HepG2 (cell line): Measurements from ENCODE around the gene CCT7. TPM values are rescaled to one million over a fixed set of nuclear protein-coding genes. Genes with fewer than 3 reads are reported as not detected.

Experiments used
- ATAC-seq: fragments of 200-7000 bp; cut with Tn5 transposase; 3 replicates; pipeline ENCODE4 v1.9.1; 2020; ENCODE audit warnings: mild to moderate bottlenecking, moderate library complexity
- BruUV-seq: library from RNA; stranded (reverse); fragments of 400-500 nt; replicated peaks from 2 replicates; lab custom pipeline; 2021; lab: Mats Ljungman, UMichigan
- CTCF ChIA-PET: fragments of 300-600 bp; formaldehyde crosslinking; extraction: SDS; loops from one replicate; lab custom pipeline; 2021; ENCODE audit warnings: low total read pairs, inconsistent platforms, low intra/inter-chr PET ratio; lab: Yijun Ruan, JAX
- POLR2A ChIA-PET: fragments of 350-600 bp; sonication (Branson Sonifier 250); formaldehyde crosslinking; loops from one replicate; lab custom pipeline; 2020; ENCODE audit warnings: antibody characterized with exemption, inconsistent platforms; lab: Yijun Ruan, JAX
- DNase-seq: peaks from one replicate; pipeline ENCODE4 v3.0.0-alpha.2; 2015; ENCODE audit warnings: low spot score
- FAIRE-seq: peaks from 3 replicates; lab custom pipeline; 2011; peaks lifted over from hg19 to GRCh38; lab: Jason Lieb, UNC
- H2AFZ ChIP-seq: one replicate; pipeline ENCODE4 v1.6.1; 2011; ENCODE audit warnings: low read length, inconsistent platforms
- H3K27ac ChIP-seq: fragments of 300-600 bp; 3 replicates; pipeline ENCODE4 v1.8.0; 2011; ENCODE audit warnings: mixed run types, mild to moderate bottlenecking, mixed read lengths, low read length, inconsistent platforms; ENCODE audit not compliant: insufficient read depth; ENCODE audit errors: extremely low read length
- H3K27me3 ChIP-seq, 2 experiments: fragments of 200-600 bp in 1 of 2; 2 replicates in 1 of 2; 3 replicates in 1 of 2; pipeline versions ENCODE4 v1.6.0 to v1.8.0; 2011; ENCODE audit warnings: low read length in 2 of 2, mild to moderate bottlenecking in 2 of 2, moderate library complexity in 2 of 2, inconsistent platforms in 1 of 2; ENCODE audit not compliant: insufficient read depth in 2 of 2, control insufficient read depth in 1 of 2
- H3K36me3 ChIP-seq, 2 experiments: fragments of 200-600 bp in 1 of 2; replicated peaks in 1 of 2; 2 replicates in 1 of 2; 3 replicates in 1 of 2; pipeline versions ENCODE4 v1.5.1 to v1.8.0; 2011; ENCODE audit warnings: low read length in 2 of 2, inconsistent platforms in 1 of 2; ENCODE audit not compliant: insufficient read depth in 2 of 2, control insufficient read depth in 1 of 2
- H3K4me1 ChIP-seq: 2 replicates; pipeline ENCODE4 v1.5.1; 2012; ENCODE audit warnings: low read length, inconsistent platforms; ENCODE audit not compliant: insufficient read depth
- H3K4me2 ChIP-seq: 2 replicates; pipeline ENCODE4 v1.6.0; 2011; ENCODE audit warnings: low read depth, low read length, inconsistent platforms
- H3K4me3 ChIP-seq, 3 experiments: fragments of 200-600 bp in 1 of 3; sonication (generic), shearing (Covaris generic) in 1 of 3; replicated peaks in 1 of 3; 2 replicates each; pipeline ENCODE4 v1.5.1; 2011 to 2016; ENCODE audit warnings: low read length in 3 of 3, inconsistent platforms in 2 of 3, low read depth in 2 of 3, mild to moderate bottlenecking in 2 of 3, control low read depth in 1 of 3, mixed read lengths in 1 of 3; ENCODE audit not compliant: insufficient read depth in 1 of 3
- H3K79me2 ChIP-seq: one replicate; pipeline ENCODE4 v1.6.1; 2011; ENCODE audit warnings: low read length, inconsistent platforms; ENCODE audit not compliant: insufficient read depth
- H3K9ac ChIP-seq: 2 replicates; pipeline ENCODE4 v1.6.0; 2011; ENCODE audit warnings: mild to moderate bottlenecking, low read depth, low read length, inconsistent platforms; ENCODE audit not compliant: insufficient read depth
- H3K9me3 ChIP-seq: 2 replicates; pipeline ENCODE4 v1.5.1; 2012; ENCODE audit warnings: mild to moderate bottlenecking, low read length
- H4K20me1 ChIP-seq: 2 replicates; pipeline ENCODE4 v1.6.0; 2011; ENCODE audit warnings: inconsistent platforms, mild to moderate bottlenecking, low read length, moderate library complexity; ENCODE audit not compliant: insufficient read depth
- ETV6 ChIP-seq: sonication (generic); formaldehyde crosslinking; conservative IDR thresholded peaks from 2 replicates; pipeline ENCODE4 v1.4.0; 2020; ENCODE audit warnings: missing genetic modification reagents
- MAFK ChIP-seq, 2 experiments: IDR thresholded peaks in 1 of 2; conservative IDR thresholded peaks in 1 of 2; 2 replicates each; pipeline ENCODE4 v1.6.1; 2011; ENCODE audit warnings: improper control_type of control experiment in 2 of 2, low read length in 2 of 2
- NFE2L1 ChIP-seq: sonication (generic); formaldehyde crosslinking; IDR thresholded peaks from 2 replicates; pipeline ENCODE4 v1.4.0; 2020; ENCODE audit warnings: missing genetic modification reagents, mild to moderate bottlenecking, borderline replicate concordance
- NRL ChIP-seq: sonication (generic); formaldehyde crosslinking; IDR thresholded peaks from 2 replicates; pipeline ENCODE4 v1.5.0; 2020; ENCODE audit warnings: missing genetic modification reagents, mild to moderate bottlenecking, moderate library complexity, borderline replicate concordance
- PHF20 ChIP-seq: sonication (generic); formaldehyde crosslinking; IDR thresholded peaks from 2 replicates; pipeline ENCODE4 v1.5.0; 2020; ENCODE audit warnings: mild to moderate bottlenecking, missing genetic modification reagents
- PRMT3 ChIP-seq: sonication (generic); formaldehyde crosslinking; IDR thresholded peaks from 2 replicates; pipeline ENCODE4 v1.8.1; 2022; ENCODE audit warnings: low read depth, mild to moderate bottlenecking, moderate library complexity, missing genetic modification reagents, borderline replicate concordance
- TEAD3 ChIP-seq: optimal IDR thresholded peaks from 2 replicates; pipeline ENCODE3; 2016; ENCODE audit warnings: borderline replicate concordance
- THAP11 ChIP-seq: IDR thresholded peaks from 2 replicates; pipeline ENCODE4 v1.6.1; 2016; ENCODE audit warnings: missing biosample characterization, missing genetic modification reagents
- YY1 ChIP-seq: IDR thresholded peaks from 2 replicates; pipeline ENCODE4 v1.6.1; 2011; ENCODE audit warnings: low read length, low read depth, moderate library complexity, mild to moderate bottlenecking; ENCODE audit not compliant: insufficient read depth, insufficient replicate concordance
- ZBTB8A ChIP-seq: sonication (generic); formaldehyde crosslinking; IDR thresholded peaks from 2 replicates; pipeline ENCODE4 v1.4.0; 2020; ENCODE audit warnings: mild to moderate bottlenecking, low read depth, missing genetic modification reagents, borderline replicate concordance
- ZNF12 ChIP-seq: sonication (generic); formaldehyde crosslinking; IDR thresholded peaks from 2 replicates; pipeline ENCODE4 v1.5.0; 2020; ENCODE audit warnings: missing genetic modification reagents
- ZNF343 ChIP-seq: sonication (generic); formaldehyde crosslinking; IDR thresholded peaks from 2 replicates; pipeline ENCODE4 v1.4.0; 2020; ENCODE audit warnings: mild to moderate bottlenecking, missing genetic modification reagents
- ZNF354B ChIP-seq: sonication (generic); formaldehyde crosslinking; IDR thresholded peaks from 2 replicates; pipeline ENCODE4 v1.8.0; 2022; ENCODE audit warnings: mild to moderate bottlenecking, missing genetic modification reagents
- ZNF430 ChIP-seq: sonication (generic); formaldehyde crosslinking; IDR thresholded peaks from 2 replicates; pipeline ENCODE4 v1.9.0; 2021; ENCODE audit warnings: mild to moderate bottlenecking, missing genetic modification reagents
- WGBS: methylation state at CpG from one replicate; pipeline ENCODE4 v1.1.6; 2017; ENCODE audit warnings: low lambda C conversion rate; 5-methylcytosine and 5-hydroxymethylcytosine counted together
- in situ Hi-C: cut with HindIII; loops from 2 replicates; pipeline ENCODE4 v1.10.0; 2017; ENCODE audit warnings: low pct_unique_long_range_greater_than_20kb; ENCODE audit not compliant: extremely low pct_ligation_motif_present
- intact Hi-C: fragments of 100-400 bp; cut with micrococcal nuclease; formaldehyde crosslinking; loops from one replicate; pipeline ENCODE4 v1.10.0; 2022; ENCODE audit not compliant: unreplicated experiment
- polyA plus RNA-seq, 8 experiments: library from polyadenylated mRNA; depleted of rRNA in 3 of 8; stranded (reverse) in 7 of 8; unstranded in 1 of 8; fragments of >200 nt; fragmentation: Illumina TruSeq in 4 of 8; extraction: Trizol in 4 of 8; gene quantifications; 2 replicates each; pipeline versions ENCODE4 v1.2.1 to v1.2.3, GENCODE V29; 2011 to 2016; ENCODE audit warnings: low read depth in 4 of 8, missing spikeins in 1 of 8, mixed read lengths in 1 of 8; ENCODE audit not compliant: insufficient read depth in 1 of 8
- total RNA-seq, 5 experiments: library from RNA; depleted of rRNA; stranded (reverse); fragments of >200 nt; fragmentation: Illumina TruSeq; extraction: Trizol; gene quantifications; 2 replicates each; pipeline ENCODE4 v1.2.3, GENCODE V29; 2016; ENCODE audit warnings: low read depth in 1 of 5
- TF ChIP-seq, protein P1 (sequence below): sonication (generic); formaldehyde crosslinking; IDR thresholded peaks from 2 replicates; pipeline ENCODE4 v1.5.0; 2020; ENCODE audit warnings: missing genetic modification reagents

CCT7 gene
- total and polyA plus RNA-seq, 2 of the 13 experiments (the other 11 are each of a cell fraction or from before 2014, with no cell fraction given) = 347 to 517 TPM

GRCh38 chr2:73218298-73218697, 15.8 kb upstream of the CCT7 start:
- Histone ChIP-seq H3K9ac (no peak overlapping the region), H3K36me3 (peaks cover 31 to 58% of the 10 kb centered on the region in 2 experiments), H3K4me2 (no peak overlapping the region), H3K9me3 (no peaks in the 10 kb centered on the region), H3K4me3 (no peak overlapping the region), H2AFZ (no peak overlapping the region), H3K27me3 (no peaks in the 10 kb centered on the region), H3K79me2 (peaks cover 48% of the 10 kb centered on the region), H4K20me1 (peaks cover 12% of the 10 kb centered on the region; the same call in 1 of the 2 replicates), H3K4me1 (peaks cover 24% of the 10 kb centered on the region), H3K27ac (no peak overlapping the region)
- ATAC-seq = no peak
- no peak for FAIRE-seq
- CTCF ChIA-PET = no interaction called here
- POLR2A ChIA-PET = interaction anchor here (3.0 to 5.6 kb wide), 2 partner anchors 11 to 16 kb away, joined by 10 to 37 read pairs; partner anchors contain the start of genes CCT7 and PRADC1
- TF ChIP-seq ZNF12 = no peak
- in situ Hi-C loops (no loop called here), intact Hi-C loops (loop anchor here (10.0 kb wide), 1 partner anchor 167 kb away; the partner anchor contains the start of gene ALMS1)
- no TSS peak for BruUV-seq
- no peak for DNase-seq

DNA sequence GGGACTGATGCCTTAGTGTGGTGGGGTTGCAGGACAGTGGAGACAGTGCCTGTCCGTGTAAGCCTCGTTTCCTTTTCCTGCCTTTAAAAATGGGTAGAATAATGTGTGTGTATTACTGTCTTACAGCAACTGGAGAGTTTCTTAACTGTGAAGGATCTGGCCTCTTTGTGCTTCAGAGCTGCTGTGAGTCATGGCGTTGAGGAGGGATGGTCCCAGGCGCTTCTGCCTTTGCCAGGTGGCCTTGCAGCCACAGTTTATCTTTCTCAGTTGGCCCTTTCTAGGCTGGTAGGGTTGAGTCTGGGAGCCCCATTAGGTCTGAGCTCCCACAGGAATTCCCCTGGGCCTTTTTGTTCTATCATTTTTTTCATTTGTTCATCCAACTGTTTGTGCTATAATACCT, 10.3 kb upstream of the CCT7 start:
- ChIA-PET CTCF (no interaction called here), POLR2A (interaction anchor here (1.5 to 3.8 kb wide), 3 partner anchors 9 to 11 kb away, joined by 3 to 22 read pairs (median 8); partner anchors contain the start of genes CCT7 and PRADC1)
- Histone ChIP-seq H3K36me3 (peaks cover 54 to 90% of the 10 kb centered on the region in 2 experiments), H3K27me3 (no peaks in the 10 kb centered on the region), H4K20me1 (no peaks in the 10 kb centered on the region), H3K9ac (no peak overlapping the region), H3K9me3 (no peaks in the 10 kb centered on the region), H3K4me2 (no peak overlapping the region), H2AFZ (no peak overlapping the region), H3K4me1 (no peaks in the 10 kb centered on the region), H3K27ac (no peak overlapping the region), H3K4me3 (no peak overlapping the region), H3K79me2 (peaks cover 3% of the 10 kb centered on the region)
- WGBS = 92% methylated on average over 4 of the region's 4 CpGs
- DNase-seq = no peak
- intact Hi-C loops = no loop called here
- TF ChIP-seq PHF20 (CRISPR knock-in tag) (no peak), NFE2L1 (CRISPR knock-in tag) (no peak), YY1 (no peak), ETV6 (no peak), PRMT3 (CRISPR knock-in tag) (no peak), NRL (CRISPR knock-in tag) (no peak), ZNF430 (CRISPR knock-in tag) (no peak), ZBTB8A (CRISPR knock-in tag) (no peak), THAP11 (CRISPR knock-in tag) (no peak), ZNF343 (CRISPR knock-in tag) (no peak), ZNF354B (CRISPR knock-in tag) (no peak), TEAD3 (no peak), MAFK (conservative IDR thresholded peaks at IDR 0.05 in 1 of 2, IDR thresholded peaks at IDR 0.05 in 1 of 2; ENCODE audit: low read length in 2 of 2) (no peak)
- TF ChIP-seq, protein P1, sequence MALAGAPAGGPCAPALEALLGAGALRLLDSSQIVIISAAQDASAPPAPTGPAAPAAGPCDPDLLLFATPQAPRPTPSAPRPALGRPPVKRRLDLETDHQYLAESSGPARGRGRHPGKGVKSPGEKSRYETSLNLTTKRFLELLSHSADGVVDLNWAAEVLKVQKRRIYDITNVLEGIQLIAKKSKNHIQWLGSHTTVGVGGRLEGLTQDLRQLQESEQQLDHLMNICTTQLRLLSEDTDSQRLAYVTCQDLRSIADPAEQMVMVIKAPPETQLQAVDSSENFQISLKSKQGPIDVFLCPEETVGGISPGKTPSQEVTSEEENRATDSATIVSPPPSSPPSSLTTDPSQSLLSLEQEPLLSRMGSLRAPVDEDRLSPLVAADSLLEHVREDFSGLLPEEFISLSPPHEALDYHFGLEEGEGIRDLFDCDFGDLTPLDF (CRISPR knock-in tag) = no peak
- BruUV-seq = no TSS peak
- FAIRE-seq = no peak
- in situ Hi-C loops = no loop called here
- no peak for ATAC-seq
